Stimulated activated effector memory CD8-positive, alpha-beta T cell treated with anti-CD3 and anti-CD28 coated beads, Interleukin-12 subunit alpha, Interleukin-12 subunit beta, amount 100 ng/mL, for 72 hours (primary cell): ENCODE results near the gene CSNK1E.
"Not testable (repeated sequence)": the region's sequence is repeated elsewhere in the genome, so short reads cannot be mapped to it uniquely, and the experiment has no call there.

Experiments
- ATAC-seq: fragments of 150-1000 bp; cut with Tn5 transposase; 2 replicates; pipeline ENCODE4 v1.10.0; 2021
- DNase-seq, 2 donors: peaks; one replicate each; pipeline ENCODE4 v3.0.0; 2021 to 2022; ENCODE audit warnings: low spot score in 2 of 2
- H3K27ac Mint-ChIP-seq: one replicate; pipeline ENCODE4 v1.8.0; 2022; ENCODE audit warnings: mild to moderate bottlenecking, mixed read lengths
- H3K36me3 Mint-ChIP-seq: one replicate; pipeline ENCODE4 v1.8.0; 2022; ENCODE audit warnings: mild to moderate bottlenecking, mixed read lengths
- H3K4me1 Mint-ChIP-seq: one replicate; pipeline ENCODE4 v1.8.0; 2022; ENCODE audit warnings: mixed read lengths
- H3K4me3 Mint-ChIP-seq: one replicate; pipeline ENCODE4 v1.8.0; 2022; ENCODE audit warnings: mild to moderate bottlenecking, mixed read lengths
- H3K9me3 Mint-ChIP-seq: one replicate; pipeline ENCODE4 v1.8.0; 2022; ENCODE audit warnings: mixed read lengths

CSNK1E gene

DNA sequence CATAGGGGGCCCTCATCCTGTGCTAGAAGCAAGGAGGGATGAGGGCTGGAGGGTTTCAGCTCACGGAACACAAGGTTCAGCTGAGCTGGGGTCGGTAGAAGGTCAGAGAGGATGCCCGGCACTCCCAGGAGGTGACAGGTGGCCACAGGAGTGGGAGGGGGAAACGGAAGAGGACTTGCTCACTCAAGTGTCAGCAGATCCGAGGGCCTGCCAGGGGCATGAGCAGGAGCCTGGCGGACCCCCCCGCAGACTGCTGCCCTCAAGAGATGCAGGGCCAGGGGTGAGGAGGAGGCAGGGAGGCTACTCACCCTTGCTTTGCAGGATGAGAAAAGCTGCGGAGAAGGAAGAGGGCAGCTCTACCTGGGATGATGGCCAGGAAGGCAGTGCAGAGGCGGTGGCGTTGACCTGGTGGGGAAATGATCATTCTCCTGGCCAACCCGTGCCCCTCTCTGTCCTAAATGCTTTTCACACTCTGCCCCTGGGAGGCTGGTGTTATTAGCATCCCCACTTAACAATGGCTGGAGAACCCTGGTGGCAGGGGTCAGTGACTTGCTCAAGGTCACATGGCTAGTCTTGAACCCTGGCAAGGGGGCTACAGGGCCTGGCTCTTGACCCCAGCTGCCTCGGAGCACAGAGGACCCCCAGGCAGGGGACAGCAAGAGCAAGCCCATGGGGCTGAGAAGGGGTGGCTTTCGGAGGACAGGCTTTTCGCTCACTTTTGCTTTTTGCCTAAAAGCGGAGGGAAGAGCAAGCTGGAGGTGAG, 30.1 kb upstream of the CSNK1E start:
- DNase-seq: peak in 1 of 2 donors; percentile 47
- no peak for ATAC-seq
- H3K4me1 Mint-ChIP-seq: peaks cover 14% of the 10 kb centered on the region
- H3K4me3 Mint-ChIP-seq: no peak overlapping the region
- H3K9me3 Mint-ChIP-seq: no peaks in the 10 kb centered on the region
- H3K36me3 Mint-ChIP-seq: no peaks in the 10 kb centered on the region
- H3K27ac Mint-ChIP-seq: no peak overlapping the region

DNA sequence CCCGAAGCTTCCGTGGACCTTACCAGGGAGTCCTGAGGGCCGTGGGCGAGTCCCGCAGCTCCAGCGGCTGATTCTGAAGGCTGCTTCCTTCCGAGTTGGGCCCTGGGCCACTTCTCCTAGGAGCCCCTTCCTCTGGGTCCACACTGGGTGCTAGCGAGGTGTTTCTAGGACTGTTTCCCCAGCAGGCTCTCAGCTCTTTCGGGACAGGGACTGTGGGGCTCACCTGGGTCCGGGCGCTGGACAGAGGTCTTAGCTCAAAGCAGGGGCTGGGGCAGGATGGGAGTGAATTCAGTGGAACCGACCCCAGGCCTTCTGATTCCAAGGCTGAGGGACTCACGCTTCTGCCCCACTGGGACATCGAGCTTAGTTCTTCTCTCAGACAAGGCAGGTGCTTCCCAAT, 29.3 kb upstream of the CSNK1E start:
- ATAC-seq (no peak), DNase-seq (no peak)
- Mint-ChIP-seq H3K27ac (no peak overlapping the region), H3K9me3 (no peaks in the 10 kb centered on the region), H3K4me1 (peaks cover 14% of the 10 kb centered on the region), H3K4me3 (no peak overlapping the region), H3K36me3 (no peaks in the 10 kb centered on the region)

DNA sequence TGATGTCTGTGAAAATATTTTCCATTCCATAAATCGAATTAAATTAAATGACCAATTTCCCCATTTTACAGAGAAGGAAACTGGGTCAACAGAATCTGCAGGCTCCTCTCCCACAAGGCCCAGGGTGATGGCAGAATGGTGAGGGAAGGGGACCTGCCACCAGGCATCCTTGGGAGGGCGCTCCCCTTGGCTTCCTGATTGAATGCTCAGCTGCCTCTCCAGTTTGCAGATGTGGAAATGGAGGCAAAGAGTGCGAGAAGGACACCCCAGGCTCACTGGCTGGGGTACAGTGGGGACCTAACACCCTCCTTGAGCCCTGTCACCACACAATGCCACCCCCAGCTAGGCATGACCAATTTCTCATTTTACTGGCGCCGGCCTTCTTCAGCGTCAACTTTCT, 28.5 kb upstream of the CSNK1E start:
- DNase-seq (no peak), ATAC-seq (no peak)
- Mint-ChIP-seq H3K4me1 (peaks cover 14% of the 10 kb centered on the region), H3K36me3 (no peaks in the 10 kb centered on the region), H3K9me3 (no peaks in the 10 kb centered on the region), H3K27ac (no peak overlapping the region), H3K4me3 (no peak overlapping the region)

DNA sequence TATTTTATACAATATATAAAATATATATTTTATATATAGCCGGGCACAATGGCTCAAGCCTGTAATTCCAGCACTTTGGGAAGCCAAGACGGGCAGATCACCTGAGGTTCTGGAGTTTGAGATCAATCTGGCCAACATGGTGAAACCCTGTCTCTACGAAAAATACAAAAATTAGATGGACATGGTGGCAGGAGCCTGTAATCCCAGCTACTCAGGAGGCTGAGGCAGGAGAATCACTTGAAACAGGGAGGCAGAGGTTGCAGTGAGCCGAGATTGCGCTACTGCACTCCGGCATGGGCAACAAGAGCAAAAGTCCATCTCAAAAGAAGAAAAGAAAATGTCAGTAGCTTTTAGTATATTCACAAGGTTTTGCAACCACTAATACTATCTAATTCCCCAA, 22.7 kb upstream of the CSNK1E start:
- not testable (repeated sequence) for DNase-seq, H3K27ac Mint-ChIP-seq, H3K4me3 Mint-ChIP-seq, H3K9me3 Mint-ChIP-seq, H3K4me1 Mint-ChIP-seq, H3K36me3 Mint-ChIP-seq, ATAC-seq

DNA sequence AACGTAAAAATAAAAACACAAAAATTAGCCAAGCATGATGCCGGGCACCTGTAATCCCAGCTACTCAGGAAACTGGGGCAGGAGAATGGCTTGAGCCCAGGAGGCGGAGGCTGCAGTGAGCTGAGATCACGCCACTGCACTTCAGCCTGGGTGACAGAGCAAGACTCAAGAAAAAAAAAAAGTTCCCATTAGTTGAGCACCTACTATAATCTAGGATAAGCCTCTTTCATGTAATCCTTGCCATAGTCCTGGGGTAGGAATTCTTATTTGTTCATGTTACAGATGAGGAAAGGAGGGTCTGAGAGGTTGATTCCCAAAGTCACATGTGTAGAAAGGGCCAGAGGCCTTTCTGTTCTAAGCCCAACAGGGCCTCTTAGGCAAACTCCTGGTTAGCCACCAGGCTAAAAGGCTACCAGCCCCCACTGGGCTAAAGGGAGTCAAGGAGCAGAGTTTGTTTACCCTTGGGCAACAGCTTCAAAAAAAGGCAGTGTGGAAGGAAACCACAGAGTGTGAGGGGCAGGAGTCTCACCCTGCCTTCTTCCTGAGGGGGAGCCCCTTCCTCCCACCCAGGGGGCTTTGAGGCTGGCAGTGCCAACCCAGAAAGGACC, 21.6 kb upstream of the CSNK1E start:
- Mint-ChIP-seq H3K9me3 (no peaks in the 10 kb centered on the region), H3K27ac (no peak overlapping the region), H3K4me3 (no peak overlapping the region), H3K4me1 (no peaks in the 10 kb centered on the region), H3K36me3 (no peaks in the 10 kb centered on the region)
- ATAC-seq (no peak), DNase-seq (no peak)

DNA sequence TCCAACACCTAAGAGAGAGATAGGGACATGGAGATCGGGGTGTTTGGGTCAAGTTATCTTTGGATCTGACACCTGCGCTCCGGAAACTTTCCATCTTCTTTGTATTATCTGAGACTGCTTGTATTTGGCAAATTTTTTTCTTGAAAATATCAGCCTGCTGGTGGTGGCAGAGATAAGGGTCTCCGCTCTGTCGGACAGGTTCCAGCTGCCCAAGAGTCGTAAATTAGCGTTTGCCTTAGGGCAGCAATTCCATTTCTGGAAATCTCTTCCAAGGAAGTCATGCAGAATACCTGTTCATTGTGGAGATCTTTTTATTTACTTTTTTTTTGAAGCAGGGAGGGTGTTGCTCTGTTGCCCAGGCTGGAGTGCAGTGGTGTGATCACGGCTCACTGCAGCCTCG, 19.5 kb upstream of the CSNK1E start:
- no peaks in the 10 kb centered on the region for H3K36me3 Mint-ChIP-seq

DNA sequence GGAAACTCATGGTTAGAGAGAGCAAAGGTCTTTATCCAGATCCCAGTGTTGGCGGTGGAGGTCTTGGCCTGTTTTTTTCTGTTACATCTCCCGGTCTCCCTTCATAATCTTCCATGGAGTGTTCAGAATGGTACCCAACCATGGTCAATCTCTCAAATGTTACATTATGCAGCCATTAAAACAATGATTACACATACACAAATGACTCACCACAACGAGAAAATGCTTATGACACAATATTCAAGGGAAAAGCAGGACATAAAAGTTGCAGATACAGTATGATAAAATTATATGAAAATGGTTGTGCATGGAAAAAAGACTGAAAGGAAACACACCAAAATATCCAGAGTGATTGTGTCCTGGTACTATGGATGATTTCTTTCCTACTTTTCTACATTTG, 17.8 kb upstream of the CSNK1E start:
- DNase-seq (no peak), ATAC-seq (no peak)
- H3K4me3 Mint-ChIP-seq: peak overlapping the region; percentile 49
- no peaks in the 10 kb centered on the region for H3K4me1 Mint-ChIP-seq
- no peaks in the 10 kb centered on the region for H3K9me3 Mint-ChIP-seq
- H3K27ac Mint-ChIP-seq: no peak overlapping the region
- H3K36me3 Mint-ChIP-seq: no peaks in the 10 kb centered on the region

More for the DNA sequence above, 19.5 kb upstream of the CSNK1E start:
- Mint-ChIP-seq H3K4me1 (no peaks in the 10 kb centered on the region), H3K9me3 (no peaks in the 10 kb centered on the region), H3K27ac (no peak overlapping the region), H3K4me3 (peak overlapping the region; percentile 49)
- DNase-seq: no peak
- ATAC-seq: no peak

DNA sequence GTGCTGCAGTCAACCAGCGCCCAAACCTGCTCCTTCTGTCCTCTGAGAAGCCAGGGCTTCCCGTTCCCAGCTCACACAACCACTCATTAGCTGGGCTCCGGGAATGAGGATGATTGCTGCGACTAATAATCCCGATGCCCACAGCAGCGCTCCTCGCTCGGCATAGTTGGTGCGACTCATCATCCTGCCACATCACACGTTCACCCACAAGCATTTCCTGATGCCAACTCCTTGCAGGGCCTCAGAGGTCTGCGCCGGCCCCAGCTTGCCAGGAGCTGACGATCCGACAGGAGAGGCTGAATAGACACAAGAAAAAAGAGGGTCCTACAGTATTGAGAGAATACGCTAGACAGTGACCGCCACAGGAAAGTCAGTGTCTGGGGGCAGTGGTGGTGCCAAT, 10.6 kb upstream of the CSNK1E start:
- H3K4me1 Mint-ChIP-seq: peaks cover 11% of the 10 kb centered on the region
- H3K36me3 Mint-ChIP-seq: no peaks in the 10 kb centered on the region
- H3K27ac Mint-ChIP-seq: peak overlapping the region; percentile 97
- H3K4me3 Mint-ChIP-seq: peak overlapping the region; percentile 76
- H3K9me3 Mint-ChIP-seq: no peaks in the 10 kb centered on the region
- DNase-seq (no peak), ATAC-seq (peak; percentile 89)

DNA sequence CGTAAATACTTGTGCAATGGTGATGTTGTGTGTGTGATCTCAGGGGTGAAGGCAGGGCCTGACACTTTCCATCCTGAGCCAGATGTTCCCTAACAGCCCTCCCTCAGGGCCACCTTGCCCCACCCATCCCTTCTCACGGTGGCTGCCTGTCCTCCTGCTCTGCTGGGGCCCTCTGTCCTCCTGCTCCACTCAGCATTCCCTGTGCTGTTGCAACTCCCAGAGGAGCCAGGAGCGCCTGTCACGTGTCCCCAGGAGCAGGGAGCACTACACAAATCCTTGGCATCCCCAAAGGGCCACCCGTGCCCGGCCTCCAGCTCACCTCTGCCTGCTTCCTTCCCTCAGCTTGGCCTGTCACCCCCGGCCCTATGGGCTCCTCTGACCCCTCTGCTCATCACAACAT, 10.2 kb upstream of the CSNK1E start:
- no peak for DNase-seq
- H3K9me3 Mint-ChIP-seq: no peaks in the 10 kb centered on the region
- ATAC-seq: peak; percentile 55
- peak overlapping the region; percentile 97 for H3K27ac Mint-ChIP-seq
- H3K36me3 Mint-ChIP-seq: no peaks in the 10 kb centered on the region
- H3K4me3 Mint-ChIP-seq: peak overlapping the region; percentile 76
- peaks cover 11% of the 10 kb centered on the region for H3K4me1 Mint-ChIP-seq

DNA sequence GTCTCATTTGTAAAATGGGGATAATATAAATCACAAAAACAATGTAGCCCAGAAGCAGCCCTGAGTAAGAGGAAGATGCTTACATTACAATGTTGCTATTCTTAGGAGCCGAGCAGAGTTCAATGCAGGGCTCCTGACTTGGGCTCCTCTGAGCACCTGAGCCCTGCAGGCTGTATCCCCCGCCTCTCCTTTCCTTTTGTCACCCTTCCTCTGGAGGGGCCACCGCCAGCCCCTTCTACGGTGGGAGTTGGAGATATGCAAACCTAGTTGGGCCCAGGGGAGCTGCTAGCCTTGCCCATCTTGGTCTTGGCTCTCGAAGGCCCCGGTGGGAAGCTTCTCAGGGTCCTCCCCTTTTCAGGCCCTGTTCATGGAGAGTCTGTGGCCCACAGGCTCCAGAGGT, 8.4 kb upstream of the CSNK1E start:
- Mint-ChIP-seq H3K4me3 (no peak overlapping the region), H3K36me3 (no peaks in the 10 kb centered on the region), H3K4me1 (peaks cover 11% of the 10 kb centered on the region), H3K27ac (no peak overlapping the region), H3K9me3 (no peaks in the 10 kb centered on the region)
- DNase-seq (no peak), ATAC-seq (no peak)

DNA sequence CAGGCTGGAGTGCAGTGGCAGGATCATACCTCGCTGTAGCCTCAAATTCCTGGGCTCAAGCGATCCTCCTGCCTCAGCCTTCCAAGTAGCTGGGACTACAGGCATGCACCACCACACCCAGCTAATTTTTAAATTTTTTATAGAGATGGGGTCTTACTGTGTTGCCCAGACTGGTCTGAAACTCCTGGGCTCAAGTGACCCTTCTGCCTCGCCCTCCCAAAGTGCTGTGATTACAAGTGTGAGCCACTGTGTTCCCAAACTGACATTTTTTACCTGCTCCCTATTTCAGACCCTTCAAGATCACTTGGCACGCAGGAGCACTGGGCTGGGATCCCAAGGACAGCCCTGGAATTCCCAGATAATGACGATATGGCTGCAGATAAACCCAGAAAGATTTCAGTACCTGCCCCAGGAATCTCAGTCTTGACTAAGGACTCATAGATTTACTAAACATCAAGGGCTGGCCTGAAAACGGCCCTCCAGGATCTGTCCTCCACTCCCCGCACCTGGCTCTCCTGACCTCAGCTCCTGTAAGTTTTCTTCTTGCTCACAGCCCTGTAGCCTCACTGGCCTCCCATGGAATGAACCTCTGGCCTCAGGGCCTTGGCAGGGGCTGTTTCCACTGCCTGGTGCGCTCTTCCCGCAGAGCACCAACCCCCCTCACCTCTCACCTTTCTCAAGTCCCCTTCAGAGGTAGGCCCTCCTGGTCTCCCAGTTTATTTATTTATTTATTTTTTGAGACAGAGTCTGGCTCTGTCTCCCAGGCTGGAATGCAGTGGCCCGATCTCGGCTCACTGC, 3.6 kb upstream of the CSNK1E start:
- Mint-ChIP-seq H3K4me3 (no peak overlapping the region), H3K4me1 (peaks cover 9% of the 10 kb centered on the region), H3K36me3 (peaks cover 8% of the 10 kb centered on the region), H3K27ac (no peak overlapping the region), H3K9me3 (no peaks in the 10 kb centered on the region)
- DNase-seq (no peak), ATAC-seq (no peak)

DNA sequence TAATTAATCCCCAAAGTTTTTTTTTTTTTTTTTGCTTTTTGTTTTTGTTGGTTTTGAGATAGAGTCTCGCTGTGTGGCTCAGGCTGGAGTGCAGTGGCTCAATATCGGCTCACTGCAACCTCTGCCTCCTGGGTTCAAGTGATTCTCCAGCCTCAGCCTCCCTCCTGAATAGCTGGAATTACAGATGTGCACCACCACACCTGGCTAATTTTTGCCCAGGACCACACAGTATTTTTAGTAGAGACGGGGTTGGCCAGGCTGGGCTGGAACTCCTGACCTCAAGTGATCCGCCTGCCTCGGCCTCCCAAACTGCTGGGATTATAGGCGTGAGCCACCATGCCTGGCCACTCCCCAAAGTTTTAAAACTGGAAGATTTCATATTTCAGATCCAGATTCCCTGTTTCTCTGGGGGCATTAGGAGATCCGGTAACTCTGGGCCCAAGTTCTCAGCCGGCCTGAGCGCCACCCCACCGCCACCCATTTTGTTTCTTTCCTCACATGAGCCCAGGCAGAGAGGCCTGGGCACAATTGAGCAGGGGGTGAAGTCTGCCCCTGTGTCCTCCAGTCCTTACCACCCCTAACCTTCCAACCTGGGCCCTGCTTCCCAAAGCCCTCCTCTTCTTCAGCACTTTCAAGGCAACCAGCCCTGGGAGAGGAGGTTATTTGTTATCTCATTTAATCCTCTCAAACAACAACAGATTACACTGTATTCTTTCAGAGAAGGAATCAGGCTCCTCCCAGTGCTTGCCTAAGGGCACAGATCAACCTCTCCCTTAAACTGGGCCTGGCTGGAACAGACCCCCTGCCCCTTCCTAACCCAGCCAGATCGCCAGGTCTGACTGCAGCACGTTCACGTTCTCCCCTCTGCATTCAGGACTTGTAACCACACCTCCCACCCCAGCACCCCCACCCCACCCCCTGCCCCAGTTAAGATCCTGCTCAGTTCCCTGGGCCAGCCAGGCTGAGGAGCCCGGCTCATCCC, 1.9 kb upstream of the CSNK1E start:
- Mint-ChIP-seq H3K27ac (peak overlapping the region; percentile 93), H3K4me1 (peaks cover 26% of the 10 kb centered on the region), H3K4me3 (peak overlapping the region; percentile 83), H3K9me3 (no peaks in the 10 kb centered on the region), H3K36me3 (peaks cover 21% of the 10 kb centered on the region)
- DNase-seq (no peak), ATAC-seq (no peak)

DNA sequence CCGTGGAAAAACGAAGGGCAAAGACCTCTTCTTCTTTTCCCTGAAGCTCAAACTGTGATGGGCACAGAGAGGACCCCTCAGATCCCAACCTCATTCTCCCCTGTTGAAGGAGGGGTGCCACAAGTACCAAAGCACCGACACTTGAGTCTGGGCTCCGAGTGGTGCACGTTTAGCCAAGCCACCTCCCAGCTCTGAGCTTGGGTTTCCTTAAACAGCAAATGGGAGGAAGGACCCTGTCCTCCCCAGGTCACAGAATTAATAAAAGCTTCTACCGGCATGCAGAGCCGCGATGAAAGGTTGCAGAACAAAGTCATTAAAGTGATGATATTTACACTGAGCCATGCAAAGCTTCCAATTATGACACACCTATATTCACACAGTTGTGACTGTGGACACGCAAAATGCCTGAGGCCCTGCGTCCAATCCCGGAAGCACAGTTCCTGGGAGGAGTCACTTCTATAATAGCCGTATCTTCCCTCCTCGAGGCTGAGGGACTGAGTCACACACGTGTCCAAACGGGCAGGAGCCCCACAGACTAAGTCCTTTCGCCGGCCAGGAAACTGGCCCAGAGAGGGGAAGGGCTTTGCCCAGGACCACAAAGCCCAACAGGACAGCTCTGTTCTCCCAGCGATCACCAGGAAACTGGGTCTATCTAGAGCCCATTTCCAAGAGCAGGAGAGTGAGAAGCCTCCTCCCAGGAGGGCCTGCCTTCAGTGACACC, 922 bp upstream of the CSNK1E start:
- H3K27ac Mint-ChIP-seq: peak overlapping the region; percentile 93
- H3K9me3 Mint-ChIP-seq: no peaks in the 10 kb centered on the region
- H3K4me1 Mint-ChIP-seq: peaks cover 36% of the 10 kb centered on the region
- no peak for DNase-seq
- peak overlapping the region; percentile 83 for H3K4me3 Mint-ChIP-seq
- peaks cover 28% of the 10 kb centered on the region for H3K36me3 Mint-ChIP-seq
- ATAC-seq: no peak

DNA sequence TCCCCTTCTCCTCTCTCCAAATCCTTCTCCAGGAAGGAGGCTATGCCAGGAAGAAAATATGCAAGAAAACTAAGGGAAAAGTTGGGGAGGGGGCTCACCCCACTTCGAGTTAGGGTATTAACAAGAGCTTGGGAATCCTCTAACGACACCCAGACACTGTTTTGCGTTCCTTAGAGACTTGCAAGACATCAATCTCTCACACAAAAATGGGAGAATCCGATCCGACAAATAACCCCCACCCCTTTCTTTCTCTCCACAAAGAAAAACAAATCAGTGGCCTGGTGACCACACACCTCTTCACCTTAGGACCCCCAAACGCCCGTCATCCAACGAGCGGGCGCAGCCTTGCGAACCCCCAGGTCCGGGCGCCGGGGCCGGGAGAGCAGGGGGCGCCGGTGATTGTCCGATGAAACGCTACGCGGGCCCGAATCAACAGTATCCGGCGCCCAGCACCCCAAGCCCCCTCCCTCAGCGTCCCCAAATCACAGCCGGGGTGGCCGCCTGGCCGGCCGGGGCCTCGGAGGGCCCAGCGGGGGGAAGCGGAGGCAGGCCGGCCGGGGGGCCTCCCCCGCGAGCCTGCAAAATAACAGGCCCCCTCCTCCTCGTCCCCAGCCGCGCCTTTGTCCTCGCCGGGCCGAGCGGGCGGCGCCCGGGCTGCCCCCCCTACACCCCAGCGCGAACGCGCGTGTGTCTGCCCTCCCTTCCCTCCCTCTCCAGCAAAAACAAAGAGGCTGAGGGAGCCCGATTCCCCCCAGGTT, 690 bp downstream of the CSNK1E start:
- H3K27ac Mint-ChIP-seq: peak overlapping the region; percentile 93
- peaks cover 52% of the 10 kb centered on the region for H3K4me1 Mint-ChIP-seq
- DNase-seq (peak; percentile 44 to 80), ATAC-seq (peak; percentile 72)
- H3K36me3 Mint-ChIP-seq: peaks cover 44% of the 10 kb centered on the region
- H3K9me3 Mint-ChIP-seq: no peaks in the 10 kb centered on the region
- H3K4me3 Mint-ChIP-seq: peak overlapping the region; percentile 83
